ENCODE measurements around the gene MMP24.
"Not testable (repeated sequence)": the region's sequence is repeated elsewhere in the genome, so short reads cannot be mapped to it uniquely, and the experiment has no call there.

Gene MMP24

DNA sequence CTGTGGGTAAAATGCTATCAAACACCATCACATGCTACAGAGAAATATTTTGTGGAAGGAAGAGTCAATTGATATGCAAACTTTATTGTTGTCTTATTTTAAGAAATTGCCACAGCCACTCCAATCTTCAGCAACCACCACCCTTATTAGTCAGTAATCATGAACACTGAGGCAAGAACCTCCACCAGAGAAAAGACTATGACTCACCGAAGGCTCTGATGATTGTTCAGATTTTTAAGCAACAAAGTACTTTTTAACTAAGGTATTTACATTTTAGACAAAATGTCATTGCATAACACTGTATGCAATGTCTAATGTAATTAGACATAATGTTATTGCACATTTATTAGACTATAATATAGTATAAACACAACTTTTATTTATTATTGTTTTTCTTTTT, 26.2 kb upstream of the MMP24 start:
- DNase-seq (ENCODE audit: extremely low spot score) = no peak
- ChIA-PET CTCF (no interaction called here), POLR2A (no interaction called here)
- TF ChIP-seq, protein P1, sequence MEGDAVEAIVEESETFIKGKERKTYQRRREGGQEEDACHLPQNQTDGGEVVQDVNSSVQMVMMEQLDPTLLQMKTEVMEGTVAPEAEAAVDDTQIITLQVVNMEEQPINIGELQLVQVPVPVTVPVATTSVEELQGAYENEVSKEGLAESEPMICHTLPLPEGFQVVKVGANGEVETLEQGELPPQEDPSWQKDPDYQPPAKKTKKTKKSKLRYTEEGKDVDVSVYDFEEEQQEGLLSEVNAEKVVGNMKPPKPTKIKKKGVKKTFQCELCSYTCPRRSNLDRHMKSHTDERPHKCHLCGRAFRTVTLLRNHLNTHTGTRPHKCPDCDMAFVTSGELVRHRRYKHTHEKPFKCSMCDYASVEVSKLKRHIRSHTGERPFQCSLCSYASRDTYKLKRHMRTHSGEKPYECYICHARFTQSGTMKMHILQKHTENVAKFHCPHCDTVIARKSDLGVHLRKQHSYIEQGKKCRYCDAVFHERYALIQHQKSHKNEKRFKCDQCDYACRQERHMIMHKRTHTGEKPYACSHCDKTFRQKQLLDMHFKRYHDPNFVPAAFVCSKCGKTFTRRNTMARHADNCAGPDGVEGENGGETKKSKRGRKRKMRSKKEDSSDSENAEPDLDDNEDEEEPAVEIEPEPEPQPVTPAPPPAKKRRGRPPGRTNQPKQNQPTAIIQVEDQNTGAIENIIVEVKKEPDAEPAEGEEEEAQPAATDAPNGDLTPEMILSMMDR (IDR thresholded peaks at IDR 0.05; ENCODE audit: control extremely low read depth, extremely low read depth, low read depth, missing control alignments) = no peak

DNA sequence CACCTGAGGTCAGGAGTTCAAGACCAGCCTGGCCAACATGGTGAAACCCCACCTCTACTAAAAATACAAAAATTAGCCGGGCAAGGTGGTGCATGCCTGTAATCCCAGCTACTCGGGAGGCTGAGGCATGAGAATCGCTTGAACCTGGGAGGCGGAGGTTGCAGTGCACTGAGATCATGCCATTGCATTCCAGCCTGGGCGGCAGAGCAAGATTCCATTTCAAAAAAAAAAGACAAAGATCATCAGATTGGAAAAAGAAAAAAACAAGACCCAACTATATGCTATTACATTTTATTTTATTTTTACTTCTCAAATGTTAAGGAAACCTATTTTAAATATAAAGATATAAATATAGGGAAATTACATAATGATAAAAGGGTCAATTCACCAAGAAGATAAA, 25.0 kb upstream of the MMP24 start:
- CTCF ChIA-PET, POLR2A ChIA-PET: not testable (repeated sequence)

DNA sequence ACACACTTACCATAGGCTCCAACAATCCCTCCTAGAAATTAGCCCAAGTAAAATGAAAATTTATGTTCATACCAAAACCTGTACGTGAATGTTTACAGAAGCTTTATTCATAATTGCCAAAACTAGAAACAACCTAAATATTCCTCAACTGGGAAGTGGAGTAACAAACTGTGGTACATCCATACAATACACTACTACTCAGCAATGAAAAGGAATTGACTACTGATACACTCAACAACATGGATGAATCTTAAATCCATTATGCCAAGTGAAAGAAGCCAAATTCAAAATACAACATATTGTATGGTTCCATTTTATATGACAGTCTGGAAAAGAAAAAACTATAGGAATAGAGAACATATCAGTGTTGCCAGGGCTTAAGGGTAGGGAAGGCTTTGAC, 19.7 kb upstream of the MMP24 start:
- DNase-seq (ENCODE audit: extremely low spot score) = no peak
- TF ChIP-seq, protein P1 (IDR thresholded peaks at IDR 0.05; ENCODE audit: control extremely low read depth, extremely low read depth, low read depth, missing control alignments) = no peak
- ChIA-PET CTCF (interaction anchor here (1.2 to 4.0 kb wide), 5 partner anchors 12 to 376 kb away, joined by 3 to 38 read pairs (median 5); no protein-coding TSS in a partner anchor), POLR2A (no interaction called here)

More for the DNA sequence above, 25.0 kb upstream of the MMP24 start:
- not testable (repeated sequence) for DNase-seq (ENCODE audit: extremely low spot score)

DNA sequence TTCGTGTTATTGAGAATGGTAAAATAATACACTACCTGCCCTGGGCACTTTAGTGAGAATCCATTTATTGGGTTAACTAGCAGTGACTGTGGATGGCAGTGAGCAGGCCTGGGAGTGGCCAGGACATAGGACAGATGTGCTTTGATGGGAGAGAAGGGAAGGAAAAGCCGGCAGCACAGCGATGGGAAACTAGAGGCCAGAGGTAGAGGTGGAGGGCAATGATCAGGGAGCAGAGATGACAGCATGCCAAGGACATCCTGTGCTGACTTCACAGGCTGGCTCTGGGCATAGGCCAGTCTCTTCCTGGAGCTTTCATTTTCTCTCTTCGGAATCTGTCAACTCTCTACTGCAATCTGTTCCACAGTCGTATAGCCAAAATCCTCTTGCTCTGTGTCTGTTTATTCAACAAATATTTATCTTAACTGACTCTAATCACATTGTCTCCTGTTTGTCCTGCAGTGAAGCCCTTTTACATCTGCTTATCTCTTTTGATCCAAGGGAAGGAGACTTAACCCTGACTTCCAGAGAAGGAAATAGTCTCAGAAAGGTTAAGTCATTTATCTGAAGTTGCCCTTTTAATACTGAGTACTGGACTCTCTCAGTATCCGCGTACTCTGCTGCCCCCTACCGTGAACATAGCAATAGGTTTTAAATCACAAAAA, 18.4 kb upstream of the MMP24 start:
- POLR2A ChIA-PET = no interaction called here

DNA sequence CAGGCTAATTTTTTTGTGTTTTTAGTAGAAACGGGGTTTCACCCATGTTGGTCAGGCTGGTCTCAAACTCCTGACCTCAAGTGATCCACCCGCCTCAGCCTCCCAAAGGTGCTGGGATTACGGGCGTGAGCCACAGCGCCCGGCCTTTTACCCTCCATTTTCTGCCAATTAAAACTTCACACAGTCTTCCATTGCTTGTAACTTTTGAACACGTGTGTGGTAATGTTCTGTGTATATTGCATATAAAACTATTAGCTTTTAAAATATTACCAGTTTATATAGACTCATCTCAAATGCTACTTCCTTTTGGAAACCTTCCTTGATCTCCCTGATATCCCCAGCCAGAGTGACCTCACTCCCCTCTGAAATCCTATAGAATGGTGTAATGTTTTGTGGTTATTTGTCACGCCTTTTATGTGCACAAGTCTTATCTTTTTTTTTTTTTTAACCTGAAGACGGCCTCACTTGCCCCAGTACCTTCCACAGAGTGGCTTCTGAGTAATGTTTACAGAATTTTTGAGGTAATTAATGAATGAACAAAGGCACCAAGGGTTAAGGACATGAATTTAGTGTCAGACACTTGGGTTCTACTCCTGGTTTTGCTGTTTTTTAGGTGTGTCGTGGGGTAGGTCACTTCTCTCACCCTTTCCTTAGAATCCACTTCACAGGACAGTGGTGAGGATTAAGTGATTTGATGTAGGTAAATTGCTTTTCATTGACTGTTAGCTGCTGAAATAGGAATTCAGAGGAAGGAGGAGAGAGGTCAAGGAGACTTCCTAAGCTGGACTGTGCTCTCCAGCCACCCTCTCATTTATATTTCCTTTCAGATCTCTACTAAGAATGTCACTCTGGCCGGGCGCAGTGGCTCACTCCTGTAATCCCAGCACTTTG, 11.2 kb upstream of the MMP24 start:
- TF ChIP-seq, protein P1 (IDR thresholded peaks at IDR 0.05; ENCODE audit: control extremely low read depth, extremely low read depth, low read depth, missing control alignments) = no peak
- CTCF ChIA-PET = interaction anchor here (1.1 to 2.3 kb wide), 2 partner anchors 26 to 68 kb away, joined by 3 to 5 read pairs; no protein-coding TSS in a partner anchor
- no peak for DNase-seq (ENCODE audit: extremely low spot score)
- POLR2A ChIA-PET = interaction anchor here (0.6 kb wide), 1 partner anchor 44 kb away, joined by 5 read pairs; no protein-coding TSS in a partner anchor

More for the DNA sequence above, 18.4 kb upstream of the MMP24 start:
- CTCF ChIA-PET = interaction anchor here (0.7 to 4.0 kb wide), 14 partner anchors 9 to 377 kb away, joined by 3 to 38 read pairs (median 5); partner anchors contain the start of gene EDEM2
- peak; percentile 67 for DNase-seq (ENCODE audit: extremely low spot score)
- TF ChIP-seq, protein P1 (IDR thresholded peaks at IDR 0.05; ENCODE audit: control extremely low read depth, extremely low read depth, low read depth, missing control alignments) = peak; percentile 62

DNA sequence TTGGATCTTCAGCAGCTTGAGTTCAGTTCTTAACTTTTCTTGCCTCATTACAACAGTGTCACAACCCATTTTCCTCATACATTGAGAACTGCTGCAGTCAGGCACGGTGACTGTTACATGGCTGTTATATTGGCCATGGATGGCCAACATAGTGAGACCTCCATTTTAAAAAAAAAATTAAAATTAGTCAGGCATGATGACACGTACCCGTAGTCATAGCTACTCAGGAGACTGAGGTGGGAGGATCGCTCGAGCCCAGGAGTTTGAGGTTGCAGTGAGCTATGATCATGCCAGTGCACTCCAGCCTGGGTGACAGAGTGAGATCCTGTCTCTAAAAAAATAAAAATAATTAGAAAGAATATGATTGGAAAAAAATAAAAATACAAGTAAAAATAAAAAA, 9.9 kb upstream of the MMP24 start:
- ChIA-PET CTCF (interaction anchor here (1.0 to 2.3 kb wide), 3 partner anchors 8 to 25 kb away, joined by 4 to 5 read pairs (median 4); no protein-coding TSS in a partner anchor), POLR2A (no interaction called here)
- DNase-seq (ENCODE audit: extremely low spot score) = no peak

More for the DNA sequence above, 9.9 kb upstream of the MMP24 start:
- TF ChIP-seq, protein P1 (IDR thresholded peaks at IDR 0.05; ENCODE audit: control extremely low read depth, extremely low read depth, low read depth, missing control alignments) = no peak

Data from GM10248 (cell line).